Forelimb muscle (tissue), 1 donor: ENCODE data around the gene PNMT. TPM values are rescaled to one million over a fixed set of nuclear protein-coding genes. Genes with fewer than 3 reads are reported as not detected.

Source experiments
- DNase-seq: peaks from one replicate; pipeline ENCODE4 v3.0.0-alpha.2; 2013; ENCODE audit warnings: low read depth
- polyA plus RNA-seq: library from polyadenylated mRNA; unstranded; fragments of 120-200 nt; gene quantifications from one replicate; pipeline ENCODE4 v1.2.1, GENCODE V29; 2013; ENCODE audit not compliant: insufficient read length

Gene PNMT
- polyA plus RNA-seq, 1 donor: 4.8 TPM

GRCh38 chr17:39653662-39654331 lies 14.5 kb upstream of the PNMT start:
- no peak for DNase-seq

- DNase-seq: no peak
Observed at GRCh38 chr17:39655105-39655504, 13.1 kb upstream of the PNMT start.

- DNase-seq: no peak
Observed at GRCh38 chr17:39658346-39658745, 9.9 kb upstream of the PNMT start.

GRCh38 chr17:39658760-39659159 lies 9.5 kb upstream of the PNMT start:
- DNase-seq: no peak

GRCh38 chr17:39659279-39660010 lies 8.8 kb upstream of the PNMT start:
- no peak for DNase-seq

- no peak for DNase-seq
Observed at GRCh38 chr17:39660011-39660360, 8.3 kb upstream of the PNMT start.

- DNase-seq: no peak
Observed at GRCh38 chr17:39660397-39661385, 7.6 kb upstream of the PNMT start.

GRCh38 chr17:39661744-39662541 lies 6.3 kb upstream of the PNMT start:
- DNase-seq: no peak

GRCh38 chr17:39662551-39663339 lies 5.5 kb upstream of the PNMT start:
- DNase-seq: no peak

GRCh38 chr17:39663340-39663687 lies 4.9 kb upstream of the PNMT start:
- DNase-seq: no peak

- no peak for DNase-seq
Observed at GRCh38 chr17:39663688-39664580, 4.3 kb upstream of the PNMT start.

- no peak for DNase-seq
Observed at GRCh38 chr17:39664581-39665561, 3.4 kb upstream of the PNMT start, which contains the start of gene TCAP. TCAP (plus strand) TSS chr17:39665349; CDS start chr17:39665360, 11 bp downstream.

- no peak for DNase-seq
Observed at GRCh38 chr17:39665642-39666224, 2.5 kb upstream of the PNMT start.

- DNase-seq: no peak
Observed at GRCh38 chr17:39666231-39666600, 2.0 kb upstream of the PNMT start.

GRCh38 chr17:39666601-39667261 lies 1.5 kb upstream of the PNMT start:
- no peak for DNase-seq

- DNase-seq: no peak
Observed at GRCh38 chr17:39667262-39667944, 850 bp upstream of the PNMT start.
